ENCODE measurements around the gene THOC6.

The THOC6 gene

DNA sequence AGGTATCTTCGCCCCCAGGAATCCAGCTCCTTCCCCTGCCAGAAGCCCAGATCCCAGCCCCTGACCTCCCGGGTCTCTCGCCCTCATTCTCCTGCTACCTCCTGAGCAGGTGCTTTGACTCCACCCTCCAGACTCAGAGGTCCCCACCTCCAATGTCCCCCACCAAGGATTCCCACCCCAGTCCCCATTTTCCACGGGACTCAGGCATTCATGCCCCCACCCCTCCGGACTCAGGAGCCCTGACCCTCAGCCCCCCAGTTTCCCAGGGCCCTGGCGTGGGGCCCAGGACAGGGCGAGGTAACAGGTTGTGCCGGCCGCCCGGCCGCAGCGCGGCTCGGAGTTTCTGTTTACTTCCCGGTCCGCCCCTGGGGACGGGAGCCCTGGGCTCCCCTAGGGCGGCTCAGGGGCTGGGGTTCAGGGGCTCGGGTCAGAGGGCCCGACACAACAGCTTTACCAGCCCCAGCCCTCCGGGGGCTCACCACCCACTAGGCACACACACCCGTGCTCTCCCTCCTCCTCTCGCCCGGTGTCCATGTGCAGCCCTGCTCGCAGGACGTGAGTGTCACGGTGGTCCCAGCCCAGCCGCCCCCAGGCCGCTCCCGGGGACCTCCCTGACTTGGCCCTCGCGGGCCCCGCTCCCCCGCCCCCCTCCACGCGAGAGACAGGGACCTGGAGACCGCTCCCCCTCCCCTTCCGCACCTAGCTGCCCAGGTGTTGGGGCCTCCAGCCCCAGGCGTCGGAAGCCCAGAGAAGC, 12.3 kb downstream of the THOC6 start:
- peaks cover 56% of the 10 kb centered on the region for H3K27me3 ChIP-seq (ENCODE audit: insufficient read depth, low read length)
- H3K4me3 ChIP-seq (ENCODE audit: low read length): no peak overlapping the region
- H3K9me3 ChIP-seq (ENCODE audit: low read length): no peaks in the 10 kb centered on the region
- H3K4me1 ChIP-seq (ENCODE audit: insufficient read depth, low read length): no peaks in the 10 kb centered on the region
- H2AFZ ChIP-seq (ENCODE audit: low read depth, low read length): no peak overlapping the region
- H3K36me3 ChIP-seq (ENCODE audit: insufficient read depth, low read length): no peaks in the 10 kb centered on the region

- H3K36me3 ChIP-seq (ENCODE audit: insufficient read depth, low read length): no peaks in the 10 kb centered on the region
- H3K9me3 ChIP-seq (ENCODE audit: low read length): no peaks in the 10 kb centered on the region
- H3K4me3 ChIP-seq (ENCODE audit: low read length): no peak within 1 kb of the TSS
- H2AFZ ChIP-seq (ENCODE audit: low read depth, low read length): no peak within 1 kb of the TSS
- no peaks in the 10 kb centered on the region for H3K4me1 ChIP-seq (ENCODE audit: insufficient read depth, low read length)
- H3K27me3 ChIP-seq (ENCODE audit: insufficient read depth, low read length): peaks cover 56% of the 10 kb centered on the region
Measured at GRCh38 chr16:3036726-3037315, 13.0 kb downstream of the THOC6 start, which contains the start of gene BICDL2. TSS of gene BICDL2 (minus strand) at chr16:3036944. CDS start at chr16:3035496, 1,448 bp downstream.

- Histone ChIP-seq H3K36me3 (ENCODE audit: insufficient read depth, low read length) (no peaks in the 10 kb centered on the region), H3K4me3 (ENCODE audit: low read length) (no peak overlapping the region), H3K27me3 (ENCODE audit: insufficient read depth, low read length) (peaks cover 48% of the 10 kb centered on the region), H2AFZ (ENCODE audit: low read depth, low read length) (no peak overlapping the region), H3K4me1 (ENCODE audit: insufficient read depth, low read length) (no peaks in the 10 kb centered on the region), H3K9me3 (ENCODE audit: low read length) (no peaks in the 10 kb centered on the region)
Measured at GRCh38 chr16:3038256-3038655, 14.4 kb downstream of the THOC6 start.

- Histone ChIP-seq H3K36me3 (ENCODE audit: insufficient read depth, low read length) (no peaks in the 10 kb centered on the region), H3K4me3 (ENCODE audit: low read length) (no peak overlapping the region), H3K4me1 (ENCODE audit: insufficient read depth, low read length) (no peaks in the 10 kb centered on the region), H2AFZ (ENCODE audit: low read depth, low read length) (no peak overlapping the region), H3K27me3 (ENCODE audit: insufficient read depth, low read length) (peaks cover 42% of the 10 kb centered on the region), H3K9me3 (ENCODE audit: low read length) (no peaks in the 10 kb centered on the region)
Measured at GRCh38 chr16:3038896-3039295, 15.1 kb downstream of the THOC6 start.

DNA sequence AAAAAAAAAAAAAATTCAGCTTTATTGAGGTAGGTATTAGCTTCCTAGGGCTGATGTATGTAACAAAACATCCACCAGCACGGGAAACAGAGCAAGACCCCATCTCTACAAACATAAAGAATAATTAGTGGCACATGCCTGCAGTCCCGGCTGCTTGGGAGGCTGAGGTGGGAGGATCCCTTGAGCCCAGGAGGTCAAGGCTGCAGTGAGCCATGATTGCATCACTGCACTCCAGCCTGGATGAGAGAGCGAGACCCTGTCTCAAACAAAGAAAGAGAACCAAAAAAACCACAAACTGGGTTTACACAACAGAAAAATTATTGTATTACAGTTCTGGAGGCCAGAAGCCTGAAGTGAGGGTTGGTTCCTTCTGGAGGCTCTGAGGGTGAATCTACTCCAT, 18.5 kb downstream of the THOC6 start:
- peaks cover 10% of the 10 kb centered on the region for H3K4me1 ChIP-seq (ENCODE audit: insufficient read depth, low read length)
- H3K36me3 ChIP-seq (ENCODE audit: insufficient read depth, low read length): no peaks in the 10 kb centered on the region
- no peak overlapping the region for H3K4me3 ChIP-seq (ENCODE audit: low read length)
- H3K27me3 ChIP-seq (ENCODE audit: insufficient read depth, low read length): peaks cover 42% of the 10 kb centered on the region
- H2AFZ ChIP-seq (ENCODE audit: low read depth, low read length): no peak overlapping the region
- H3K9me3 ChIP-seq (ENCODE audit: low read length): no peaks in the 10 kb centered on the region

GRCh38 chr16:3044708-3045107, 20.9 kb downstream of the THOC6 start:
- H3K4me1 ChIP-seq (ENCODE audit: insufficient read depth, low read length): peaks cover 10% of the 10 kb centered on the region
- no peak overlapping the region for H3K4me3 ChIP-seq (ENCODE audit: low read length)
- H3K27me3 ChIP-seq (ENCODE audit: insufficient read depth, low read length): peaks cover 45% of the 10 kb centered on the region

DNA sequence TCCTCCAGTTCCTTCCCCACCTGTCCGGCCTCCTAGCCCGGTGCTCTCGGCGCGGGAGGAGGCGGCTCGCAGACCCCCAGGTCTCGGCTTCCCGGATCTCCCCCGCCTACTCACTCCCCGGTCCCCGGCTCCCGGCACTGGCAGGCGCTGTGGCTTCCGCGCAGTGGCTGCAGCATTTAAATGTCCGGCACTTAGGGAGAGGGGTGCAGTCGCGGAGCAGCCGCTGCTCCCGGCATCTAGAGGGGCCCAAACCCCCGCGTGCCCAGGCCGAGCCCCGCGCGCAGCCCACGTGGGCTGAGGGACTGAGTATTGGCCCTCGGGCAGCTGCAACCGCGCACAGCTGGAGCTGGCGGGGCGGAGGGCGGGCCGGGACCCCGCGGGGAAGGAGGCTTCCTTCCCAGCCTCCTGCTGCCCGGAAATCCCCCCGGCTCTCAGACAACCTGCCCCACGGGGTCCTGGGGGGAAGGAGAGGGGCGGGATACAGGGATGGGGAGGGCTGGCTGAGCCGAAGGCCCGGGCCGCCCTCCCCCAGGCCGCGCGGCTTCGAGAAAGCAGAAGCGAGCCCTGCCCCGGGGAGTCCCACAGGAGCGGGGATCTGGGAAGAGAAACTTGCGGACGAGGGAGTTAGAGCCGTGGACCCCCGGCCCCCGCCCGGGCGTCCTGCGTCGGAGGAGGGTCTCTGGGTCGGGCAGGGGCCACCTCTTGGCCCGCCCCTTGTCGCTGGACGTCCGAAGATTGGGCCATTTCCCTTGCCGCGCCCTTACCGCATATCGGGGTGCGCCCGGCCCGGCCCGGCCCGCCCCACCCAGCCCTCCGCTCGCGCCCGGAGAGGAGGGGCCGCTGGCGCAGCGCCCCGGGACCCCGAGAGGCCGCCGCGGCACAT, 22.2 kb downstream of the THOC6 start, which contains the start of gene MMP25:
Gene MMP25, plus strand, starts transcription at position 804 of the 883 bp plus-strand sequence. CDS start 357 bp downstream, outside the sequence.
- peak within 1 kb of the TSS; percentile 97 for H2AFZ ChIP-seq (ENCODE audit: low read depth, low read length)
- H3K9me3 ChIP-seq (ENCODE audit: low read length): no peaks in the 10 kb centered on the region
- H3K4me1 ChIP-seq (ENCODE audit: insufficient read depth, low read length): peaks cover 10% of the 10 kb centered on the region
- H3K36me3 ChIP-seq (ENCODE audit: insufficient read depth, low read length): no peaks in the 10 kb centered on the region
- peaks cover 45% of the 10 kb centered on the region for H3K27me3 ChIP-seq (ENCODE audit: insufficient read depth, low read length)
- peak within 1 kb of the TSS; percentile 52 for H3K4me3 ChIP-seq (ENCODE audit: low read length)

More at GRCh38 chr16:3044708-3045107, 20.9 kb downstream of the THOC6 start:
- Histone ChIP-seq H3K9me3 (ENCODE audit: low read length) (no peaks in the 10 kb centered on the region), H3K36me3 (ENCODE audit: insufficient read depth, low read length) (no peaks in the 10 kb centered on the region), H2AFZ (ENCODE audit: low read depth, low read length) (no peak overlapping the region)

DNA sequence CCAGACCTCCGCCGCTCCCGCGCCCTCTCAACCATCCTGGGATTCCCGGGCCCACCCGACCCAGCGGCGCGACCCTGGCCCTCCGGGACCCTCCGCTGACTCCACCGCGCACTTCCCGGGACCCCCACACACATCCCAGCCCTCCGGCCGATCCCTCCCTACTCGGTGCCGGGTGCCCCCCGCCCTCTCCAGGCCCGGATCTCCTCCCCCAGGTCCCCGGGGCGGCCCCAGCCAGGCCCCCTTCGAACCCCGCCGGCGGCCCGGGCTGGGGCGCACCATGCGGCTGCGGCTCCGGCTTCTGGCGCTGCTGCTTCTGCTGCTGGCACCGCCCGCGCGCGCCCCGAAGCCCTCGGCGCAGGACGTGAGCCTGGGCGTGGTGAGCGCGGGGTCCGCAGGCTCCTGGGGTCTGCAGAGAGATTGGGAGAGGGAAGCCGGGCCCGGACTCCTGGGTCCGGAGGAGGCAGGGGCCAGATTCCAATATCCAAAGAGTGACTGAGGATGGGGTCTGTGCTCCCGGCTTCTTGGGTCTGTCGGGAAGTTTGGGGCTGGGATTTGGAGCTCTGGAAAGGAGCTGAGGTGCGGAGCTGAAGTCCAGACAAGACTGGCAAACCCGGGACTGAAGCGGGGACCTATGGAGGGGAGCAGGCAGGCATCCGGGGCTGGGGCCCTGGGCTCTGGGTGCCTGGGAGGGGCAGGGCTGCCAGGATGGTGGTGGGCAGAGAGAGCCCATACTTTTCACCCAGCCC, 23.0 kb downstream of the THOC6 start:
- Histone ChIP-seq H3K36me3 (ENCODE audit: insufficient read depth, low read length) (no peaks in the 10 kb centered on the region), H3K4me3 (ENCODE audit: low read length) (no peak overlapping the region), H3K4me1 (ENCODE audit: insufficient read depth, low read length) (peaks cover 10% of the 10 kb centered on the region), H2AFZ (ENCODE audit: low read depth, low read length) (no peak overlapping the region), H3K27me3 (ENCODE audit: insufficient read depth, low read length) (peaks cover 45% of the 10 kb centered on the region), H3K9me3 (ENCODE audit: low read length) (no peaks in the 10 kb centered on the region)

- no peak overlapping the region for H2AFZ ChIP-seq (ENCODE audit: low read depth, low read length)
- no peak overlapping the region for H3K4me3 ChIP-seq (ENCODE audit: low read length)
- H3K27me3 ChIP-seq (ENCODE audit: insufficient read depth, low read length): peaks cover 45% of the 10 kb centered on the region
- no peaks in the 10 kb centered on the region for H3K9me3 ChIP-seq (ENCODE audit: low read length)
- H3K36me3 ChIP-seq (ENCODE audit: insufficient read depth, low read length): no peaks in the 10 kb centered on the region
- H3K4me1 ChIP-seq (ENCODE audit: insufficient read depth, low read length): peaks cover 10% of the 10 kb centered on the region
Measured at GRCh38 chr16:3047387-3047720, 23.5 kb downstream of the THOC6 start.

GRCh38 chr16:3049921-3050481, 26.2 kb downstream of the THOC6 start:
- H3K9me3 ChIP-seq (ENCODE audit: low read length): no peaks in the 10 kb centered on the region
- H3K27me3 ChIP-seq (ENCODE audit: insufficient read depth, low read length): peaks cover 40% of the 10 kb centered on the region

GRCh38 chr16:3050487-3050886, 26.7 kb downstream of the THOC6 start:
- H2AFZ ChIP-seq (ENCODE audit: low read depth, low read length): no peak overlapping the region
- no peaks in the 10 kb centered on the region for H3K36me3 ChIP-seq (ENCODE audit: insufficient read depth, low read length)
- H3K27me3 ChIP-seq (ENCODE audit: insufficient read depth, low read length): peaks cover 36% of the 10 kb centered on the region
- peaks cover 7% of the 10 kb centered on the region for H3K4me1 ChIP-seq (ENCODE audit: insufficient read depth, low read length)
- H3K9me3 ChIP-seq (ENCODE audit: low read length): no peaks in the 10 kb centered on the region
- no peak overlapping the region for H3K4me3 ChIP-seq (ENCODE audit: low read length)

More at GRCh38 chr16:3049921-3050481, 26.2 kb downstream of the THOC6 start:
- H2AFZ ChIP-seq (ENCODE audit: low read depth, low read length): no peak overlapping the region
- H3K4me3 ChIP-seq (ENCODE audit: low read length): no peak overlapping the region
- H3K4me1 ChIP-seq (ENCODE audit: insufficient read depth, low read length): peaks cover 10% of the 10 kb centered on the region
- H3K36me3 ChIP-seq (ENCODE audit: insufficient read depth, low read length): no peaks in the 10 kb centered on the region

DNA sequence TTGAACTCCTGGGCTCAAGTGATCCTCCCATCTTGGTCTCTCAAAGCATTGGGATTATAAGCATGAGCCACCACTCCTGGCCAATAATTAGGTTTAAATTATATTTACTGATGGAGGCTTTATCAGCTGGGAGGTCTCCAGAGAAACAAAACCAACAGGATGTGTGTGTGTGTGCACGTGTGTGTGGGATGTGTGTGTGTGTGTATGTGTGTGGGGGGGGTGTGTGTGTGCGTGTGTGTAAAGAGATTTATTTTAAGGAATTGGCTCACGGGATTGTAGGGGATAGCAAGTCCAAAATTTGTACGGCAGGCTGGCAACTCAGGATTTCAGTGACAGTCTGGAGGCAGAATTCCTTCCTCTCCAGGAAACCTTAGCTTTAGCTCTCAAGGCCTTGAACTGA, 27.2 kb downstream of the THOC6 start:
- Histone ChIP-seq H3K4me3 (ENCODE audit: low read length) (no peak overlapping the region), H3K27me3 (ENCODE audit: insufficient read depth, low read length) (peaks cover 32% of the 10 kb centered on the region), H3K4me1 (ENCODE audit: insufficient read depth, low read length) (peaks cover 3% of the 10 kb centered on the region), H3K36me3 (ENCODE audit: insufficient read depth, low read length) (no peaks in the 10 kb centered on the region), H2AFZ (ENCODE audit: low read depth, low read length) (no peak overlapping the region), H3K9me3 (ENCODE audit: low read length) (no peaks in the 10 kb centered on the region)
